GM18502 (cell line): ENCODE results near the gene ABHD12.
"Not testable (repeated sequence)": the region's sequence is repeated elsewhere in the genome, so short reads cannot be mapped to it uniquely, and the experiment has no call there.

Source experiments
- ATAC-seq: cut with Tn5 transposase; IDR thresholded peaks from one replicate; pipeline ENCODE4 v1.9.1; 2021; ENCODE audit warnings: mild to moderate bottlenecking; ENCODE audit not compliant: unreplicated experiment, poor library complexity

ABHD12 gene

DNA sequence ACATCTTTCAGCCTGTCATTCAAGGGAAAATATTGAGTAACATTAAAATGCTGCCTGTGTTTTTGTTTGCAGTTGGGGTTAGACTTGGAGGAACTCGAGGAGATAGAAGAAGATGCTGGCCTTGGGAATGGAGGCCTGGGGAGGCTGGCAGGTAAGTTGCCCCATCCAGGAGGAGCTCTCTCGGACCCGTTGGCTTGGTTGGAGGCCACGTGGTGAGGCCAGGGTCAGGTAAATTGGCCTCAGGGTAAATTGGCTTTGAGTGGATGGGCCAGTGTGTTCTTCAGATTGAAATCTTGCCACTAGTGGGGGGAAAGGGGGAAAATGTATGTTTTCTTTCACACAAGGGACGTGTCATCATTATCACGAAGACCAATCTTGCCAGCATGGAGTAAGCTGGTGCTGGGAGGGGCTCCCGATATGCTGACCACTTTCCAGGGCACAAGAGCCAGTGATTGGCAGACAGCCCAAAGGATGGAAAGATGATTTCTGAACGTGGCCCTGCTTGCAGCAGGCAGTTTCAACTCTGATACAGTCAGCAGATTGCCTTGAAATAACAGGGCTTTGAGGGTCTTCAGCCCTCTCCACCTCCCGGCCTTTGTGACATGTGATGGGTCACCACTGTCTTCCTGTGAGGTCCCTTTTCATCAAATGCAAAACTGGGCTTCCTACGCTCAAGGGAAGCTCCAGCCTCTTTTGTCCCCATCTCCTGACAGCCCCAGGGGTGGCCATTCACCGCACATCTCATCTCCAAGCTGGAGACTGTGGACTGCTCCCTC is 121.4 kb downstream of the ABHD12 start:
- ATAC-seq, result no peak

DNA sequence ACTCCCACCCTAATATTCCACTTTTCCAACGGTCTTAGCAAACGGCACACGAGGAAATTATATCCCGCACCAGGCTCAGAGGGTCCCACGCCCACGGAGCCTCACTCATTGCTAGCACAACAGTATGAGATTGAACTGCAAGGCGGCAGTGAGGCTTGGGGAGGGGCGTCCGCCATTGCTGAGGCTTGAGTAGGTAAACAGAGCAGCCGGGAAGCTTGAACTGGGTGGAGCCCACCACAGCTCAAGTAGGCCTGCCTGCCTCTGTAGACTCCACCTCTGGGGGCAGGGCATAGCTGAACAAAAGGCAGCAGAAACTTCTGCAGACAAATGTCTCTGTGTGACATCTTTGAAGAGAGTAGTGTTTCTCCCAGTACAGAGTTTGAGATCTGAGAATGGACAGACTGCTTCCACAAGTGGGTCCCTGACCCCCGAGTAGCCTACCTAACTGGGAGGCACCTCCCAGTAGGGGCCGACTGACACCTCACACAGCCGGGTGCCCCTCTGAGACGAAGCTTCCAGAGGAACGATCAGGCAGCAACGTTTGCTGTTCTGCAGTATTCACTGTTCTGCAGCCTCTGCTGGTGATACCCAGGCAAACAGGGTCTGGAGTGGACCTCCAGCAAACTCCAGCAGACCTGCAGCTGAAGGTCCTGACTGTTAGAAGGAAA is 129.7 kb downstream of the ABHD12 start:
- not testable (repeated sequence) for ATAC-seq

DNA sequence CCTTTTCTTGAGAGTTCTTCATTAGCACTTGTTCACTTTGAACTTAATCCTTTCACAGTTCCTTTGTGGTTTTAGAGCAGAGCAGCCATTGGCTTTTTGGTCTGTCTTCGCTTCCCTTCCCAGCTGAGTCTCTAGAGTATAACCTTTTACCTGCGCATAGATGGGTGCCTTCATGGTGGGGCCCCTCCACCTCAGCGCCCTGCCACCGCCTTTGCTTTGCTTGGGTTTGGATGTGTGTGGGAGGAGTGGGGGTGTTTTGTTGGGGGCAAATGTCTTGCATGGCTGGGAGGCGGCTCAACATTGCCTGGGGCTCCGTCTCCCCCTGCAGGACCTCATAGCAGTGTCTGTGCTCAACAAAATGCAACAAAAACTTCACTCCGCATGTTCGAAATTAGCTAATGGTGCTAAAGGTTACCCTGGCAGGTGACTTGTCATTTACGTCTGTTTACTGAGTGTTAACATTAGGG is 130.8 kb downstream of the ABHD12 start:
- no peak for ATAC-seq

DNA sequence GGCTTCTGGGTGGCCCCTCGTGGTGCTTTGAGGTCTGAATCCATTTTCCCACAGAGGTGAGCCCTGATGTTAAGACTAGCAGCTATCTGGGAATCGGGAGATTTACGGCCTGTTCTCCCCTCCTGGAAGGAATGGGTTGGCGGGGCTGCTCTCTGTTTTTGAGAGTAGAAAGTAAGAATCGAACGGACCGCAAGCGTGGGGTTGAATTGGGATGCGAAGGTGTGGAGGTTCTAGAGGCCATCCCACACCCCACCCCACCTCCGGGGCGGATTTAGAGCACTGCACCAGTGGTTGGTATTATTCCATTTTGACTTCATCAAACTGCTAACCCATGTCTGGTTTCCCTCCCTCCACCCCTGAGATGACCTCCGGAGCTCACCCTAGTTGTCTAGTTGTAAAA is 131.3 kb downstream of the ABHD12 start:
- no peak for ATAC-seq

DNA sequence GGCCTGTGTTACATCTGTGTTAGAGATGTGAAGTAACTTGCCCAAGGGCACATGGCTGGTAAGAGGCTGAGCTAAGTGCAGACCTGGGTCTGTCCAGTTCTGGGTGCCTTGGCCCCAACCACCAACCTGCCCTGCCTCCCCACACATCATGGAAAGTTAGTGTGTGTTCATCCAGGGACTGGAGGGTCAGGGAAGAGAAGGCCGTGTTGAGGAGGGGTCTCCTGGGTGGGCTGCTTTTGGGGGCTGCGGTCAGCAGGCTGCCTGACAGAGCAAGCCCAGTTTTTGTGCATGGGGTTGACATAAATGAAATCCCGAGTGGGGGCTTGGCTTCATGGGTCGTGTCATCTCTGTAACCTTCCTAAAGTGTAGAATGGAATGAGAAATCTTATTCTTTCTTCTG is 131.8 kb downstream of the ABHD12 start:
- ATAC-seq, result no peak

DNA sequence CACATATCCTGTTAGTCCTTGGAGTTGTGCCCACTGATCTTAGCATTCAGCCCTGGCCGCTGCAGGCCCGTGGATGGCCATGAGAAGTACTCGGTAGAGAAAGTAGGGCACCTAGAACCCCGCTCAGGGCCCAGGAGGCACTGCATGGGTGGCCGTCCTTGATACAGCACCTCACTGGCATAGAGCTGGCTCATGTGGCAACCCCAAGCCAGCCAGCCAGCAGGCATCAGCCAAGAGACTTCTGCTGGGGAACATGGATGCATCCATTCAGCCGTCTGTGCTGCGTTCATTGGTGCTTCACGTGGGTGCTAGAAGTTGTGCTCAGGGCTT is 132.2 kb downstream of the ABHD12 start:
- no peak for ATAC-seq

DNA sequence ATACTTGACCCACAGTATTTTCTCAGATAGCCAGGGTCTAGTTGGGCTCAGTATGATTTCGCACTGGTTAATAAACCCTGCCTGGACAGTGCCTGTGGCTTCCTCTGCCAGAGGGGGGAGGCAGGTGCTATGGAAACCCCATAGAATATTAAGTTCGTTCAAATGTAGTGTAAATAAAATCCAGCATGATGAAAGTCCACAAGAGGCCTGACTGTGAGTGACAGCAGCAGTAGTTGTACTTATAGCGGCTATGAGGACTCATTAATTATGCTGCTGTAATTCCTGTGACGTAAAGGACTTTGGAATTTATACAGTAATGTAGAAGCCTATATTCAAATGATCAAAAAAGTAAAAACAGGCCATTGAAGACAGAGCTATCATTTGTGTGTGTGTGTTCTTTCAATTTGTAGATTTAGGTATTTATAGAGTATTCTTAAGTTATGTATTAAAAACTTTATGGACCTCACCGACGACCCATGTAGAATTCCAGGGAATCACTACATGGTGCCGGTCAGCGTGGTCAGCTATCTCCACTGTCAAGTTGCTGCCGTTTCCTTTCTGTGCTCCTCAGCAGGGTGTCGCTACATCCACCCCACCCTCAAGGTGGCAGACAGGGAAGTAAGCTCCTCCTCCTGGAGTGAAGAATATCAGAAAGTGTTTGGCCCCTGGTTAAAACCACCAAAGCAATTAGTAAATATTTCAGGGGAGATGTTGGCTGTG is 132.7 kb downstream of the ABHD12 start:
- ATAC-seq, result no peak

DNA sequence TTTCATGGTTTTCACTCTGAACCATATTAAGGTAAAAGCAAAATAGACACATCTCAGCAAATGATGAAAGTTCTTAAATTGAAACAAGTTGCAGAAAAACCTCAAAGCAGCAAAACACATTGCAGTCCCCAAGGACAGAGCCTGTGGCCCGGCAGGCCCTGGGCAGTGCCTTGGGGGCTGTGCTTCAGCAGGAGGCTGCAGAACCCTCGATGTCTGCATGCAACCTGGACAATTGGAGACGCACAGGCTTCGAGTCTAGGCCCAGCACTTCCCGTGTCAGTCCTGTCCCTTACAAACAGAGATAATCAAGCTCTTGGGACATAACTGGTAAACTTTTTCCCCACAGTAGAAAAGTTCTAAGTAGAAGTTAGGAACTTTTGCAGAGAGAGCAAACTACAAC is 133.5 kb downstream of the ABHD12 start:
- ATAC-seq, result no peak

DNA sequence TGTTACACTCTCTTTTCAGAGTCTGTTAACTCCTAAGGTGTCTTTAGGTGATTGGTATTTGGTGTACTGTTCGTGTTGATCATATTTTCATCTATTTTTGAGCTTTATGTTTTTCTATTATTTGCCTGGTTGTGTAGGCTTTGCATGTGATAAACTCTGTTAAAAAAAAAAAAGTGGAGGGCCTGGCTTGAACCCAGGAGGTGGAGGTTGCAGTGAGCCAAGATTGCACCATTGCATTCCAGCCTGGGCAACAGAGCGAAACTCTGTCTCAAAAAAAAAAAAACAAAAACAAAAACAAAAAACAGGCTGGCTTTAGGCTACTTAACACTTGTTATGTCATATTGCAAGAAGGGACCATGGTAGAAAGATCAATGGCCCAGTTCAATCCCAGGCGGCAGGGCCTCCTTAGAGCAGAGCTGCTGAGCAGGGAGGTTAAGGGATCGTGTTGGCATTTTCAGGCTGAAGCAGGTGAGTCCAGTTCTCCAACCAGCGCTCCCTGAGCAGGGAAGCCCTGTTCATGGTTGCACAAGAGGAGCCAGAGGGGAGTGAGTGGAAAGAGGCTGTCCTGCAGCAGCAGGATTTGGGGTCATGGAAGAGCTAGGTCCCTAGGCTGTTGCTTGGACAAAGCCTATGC is 134.3 kb downstream of the ABHD12 start:
- no peak for ATAC-seq

DNA sequence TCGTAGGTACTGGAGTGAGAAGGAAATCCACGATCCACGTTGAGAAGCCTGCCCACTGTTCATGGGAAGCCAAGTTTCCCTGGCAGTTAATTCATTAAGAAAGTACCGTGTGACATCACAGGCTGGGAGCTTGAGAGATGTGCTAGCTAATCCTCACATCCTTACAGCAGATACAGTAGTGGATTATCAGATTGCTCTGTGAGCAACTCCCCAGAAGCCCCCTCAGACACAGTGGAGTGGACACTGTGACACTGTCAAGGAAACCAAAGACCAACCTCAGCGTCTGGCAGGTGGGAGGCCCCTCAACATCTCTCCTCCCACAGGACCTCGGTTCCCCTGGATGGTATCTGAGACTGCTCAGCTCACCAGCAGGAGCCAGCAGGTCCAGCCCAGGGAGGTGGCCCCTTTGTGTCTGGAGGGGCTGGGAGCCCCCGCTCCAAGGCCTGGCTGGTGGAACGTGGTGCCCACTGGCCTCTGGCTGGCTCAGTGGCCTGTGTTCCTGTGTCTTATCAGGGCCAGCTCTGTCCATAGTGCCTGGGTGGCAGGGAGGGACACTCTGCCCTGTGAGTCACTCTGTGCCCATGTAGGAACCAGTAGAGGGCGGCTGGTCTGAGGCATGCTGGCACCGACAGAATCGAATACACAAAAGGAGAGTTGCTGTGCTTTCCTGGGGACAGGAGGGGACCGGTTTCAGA is 135.5 kb downstream of the ABHD12 start:
- no peak for ATAC-seq

DNA sequence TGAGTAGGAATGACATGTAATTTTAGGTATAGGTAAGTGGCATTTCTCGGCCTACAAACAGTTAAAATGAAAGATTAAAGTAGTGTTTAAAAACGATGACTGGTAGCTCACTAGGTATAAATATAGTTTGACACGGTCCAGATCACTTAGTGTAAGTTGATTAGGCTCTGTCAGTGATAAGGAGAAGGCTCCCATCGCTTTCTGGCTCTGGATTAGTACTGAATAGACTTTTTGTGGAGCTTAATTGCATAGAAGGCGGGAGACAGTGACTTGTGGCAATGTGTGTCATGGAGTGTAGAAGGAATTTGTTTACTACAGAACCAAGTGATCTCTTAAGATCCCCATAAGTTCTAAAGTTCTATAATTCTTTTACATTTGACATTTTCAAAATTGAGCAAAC is 136.1 kb downstream of the ABHD12 start:
- ATAC-seq, result no peak

DNA sequence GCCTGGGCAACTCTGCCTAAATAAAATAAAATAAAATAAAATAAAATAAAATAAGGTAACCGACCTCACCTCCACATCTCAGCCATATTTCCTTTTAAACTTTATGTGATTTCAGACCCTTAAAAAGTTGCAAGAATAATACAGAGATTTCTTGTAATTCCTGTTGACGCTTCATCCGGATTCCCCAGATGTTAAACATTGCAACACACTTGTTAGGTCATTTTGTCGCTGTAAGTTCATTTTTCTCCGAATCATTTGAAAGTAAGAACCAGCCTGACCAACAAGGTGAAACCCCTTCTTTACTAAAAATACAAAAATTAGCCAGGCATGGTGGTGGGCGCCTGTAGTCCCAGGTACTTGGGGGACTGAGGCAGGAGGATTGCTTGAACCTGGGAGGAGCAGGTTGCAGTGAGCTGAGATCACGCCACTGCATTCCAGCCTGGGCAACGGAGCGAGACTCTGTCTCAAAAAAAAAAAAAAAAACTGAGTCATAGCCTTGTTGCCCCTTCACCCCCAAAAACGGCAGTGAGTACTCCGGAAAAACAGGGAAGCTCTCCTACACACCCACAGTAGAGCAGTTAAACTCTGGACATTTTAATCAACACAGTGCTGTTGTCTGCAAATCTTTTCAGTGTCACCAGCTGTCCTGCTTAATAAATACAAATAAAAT is 136.9 kb downstream of the ABHD12 start:
- no peak for ATAC-seq

DNA sequence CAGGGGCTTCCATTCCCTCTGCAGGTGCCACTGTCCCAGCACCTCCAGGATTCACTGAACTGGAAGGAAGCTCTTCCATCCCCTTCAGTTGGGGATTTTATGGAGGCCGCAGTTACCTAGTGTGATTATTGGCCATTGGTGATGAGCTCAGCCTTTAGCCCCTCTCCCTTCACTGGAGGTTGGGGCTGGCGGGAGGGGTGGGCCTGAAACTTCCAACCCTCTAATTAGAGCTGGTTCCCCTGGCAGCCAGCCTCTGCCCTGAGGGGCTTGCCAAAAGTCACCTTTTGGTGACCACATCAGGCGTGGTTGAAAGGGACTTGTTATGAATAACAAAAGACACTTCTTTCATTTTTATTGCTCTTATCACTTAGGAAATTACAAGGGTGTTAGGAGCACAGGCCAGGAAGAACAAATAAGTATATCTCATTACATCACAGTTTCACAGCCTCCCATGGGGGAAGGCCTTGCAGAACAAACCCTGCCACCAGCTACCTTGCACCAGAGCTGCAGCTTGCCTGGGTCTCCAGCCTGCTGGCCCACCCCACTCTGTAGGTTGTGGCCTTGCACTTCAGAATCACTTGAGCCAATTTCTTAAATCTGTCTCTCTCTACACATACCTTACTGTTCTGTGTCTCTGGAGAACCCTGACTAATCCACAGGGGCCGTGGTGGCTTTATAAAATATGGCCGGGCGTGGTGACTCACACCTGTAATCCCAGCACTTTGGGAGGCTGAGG is 137.8 kb downstream of the ABHD12 start:
- ATAC-seq, result no peak

DNA sequence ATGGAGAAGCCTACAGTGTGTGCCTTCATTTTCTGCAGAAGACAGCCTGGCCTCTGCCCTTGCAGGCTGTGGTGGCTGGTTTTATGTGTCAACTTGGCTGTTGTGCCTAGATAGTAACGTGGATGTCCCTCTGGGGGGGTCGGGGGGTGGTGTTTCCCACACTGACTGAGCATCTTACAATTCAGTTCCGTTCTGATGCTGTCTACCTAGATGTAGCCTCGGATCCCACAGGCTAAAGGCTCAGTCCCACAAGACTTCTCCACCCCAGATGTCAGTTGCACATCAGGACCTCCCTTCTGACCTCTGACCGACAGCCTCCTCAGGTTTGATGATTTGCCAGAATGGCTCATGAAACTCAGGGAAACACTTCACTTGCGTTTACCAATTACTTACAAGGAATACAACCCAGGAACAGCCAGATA is 138.4 kb downstream of the ABHD12 start:
- ATAC-seq, result no peak

DNA sequence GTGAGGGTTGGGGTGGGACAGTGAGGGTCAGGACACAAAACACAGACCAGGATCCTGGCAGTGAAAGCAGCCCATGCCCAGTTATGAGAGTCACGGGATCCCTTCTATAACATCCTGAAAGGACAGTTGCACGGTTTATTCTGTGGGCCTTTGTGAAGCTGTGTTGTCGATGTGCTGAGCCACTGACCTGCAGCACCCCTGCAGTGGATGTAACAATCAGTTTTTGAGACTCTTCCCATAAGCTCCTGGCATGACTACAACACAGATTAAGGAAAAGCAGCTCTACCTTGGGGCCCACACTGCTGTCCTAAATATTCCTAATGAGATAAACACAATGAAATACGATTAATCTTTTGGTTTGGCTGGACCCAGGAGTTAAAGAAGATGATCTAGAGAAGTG is 139.1 kb downstream of the ABHD12 start:
- ATAC-seq, result no peak

DNA sequence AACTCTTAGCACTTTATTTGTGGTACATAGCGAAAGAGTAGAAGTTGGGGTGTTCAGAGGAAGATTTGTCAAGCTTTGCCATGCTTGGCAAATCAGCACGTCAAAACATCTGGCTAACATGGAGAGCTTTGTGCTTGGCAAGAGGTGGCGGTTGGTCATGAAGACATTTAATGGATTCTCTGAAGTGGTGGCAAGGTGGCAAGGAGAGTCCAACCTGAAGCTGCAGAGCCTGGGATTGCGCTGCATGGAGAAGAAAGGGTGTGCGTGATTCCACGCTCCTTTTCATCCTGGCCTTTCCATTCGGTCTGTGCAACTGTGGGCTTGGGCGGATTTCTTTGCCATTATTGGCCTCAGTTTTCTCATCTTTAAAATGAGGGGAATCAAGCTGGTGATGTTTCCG is 139.6 kb downstream of the ABHD12 start:
- no peak for ATAC-seq

DNA sequence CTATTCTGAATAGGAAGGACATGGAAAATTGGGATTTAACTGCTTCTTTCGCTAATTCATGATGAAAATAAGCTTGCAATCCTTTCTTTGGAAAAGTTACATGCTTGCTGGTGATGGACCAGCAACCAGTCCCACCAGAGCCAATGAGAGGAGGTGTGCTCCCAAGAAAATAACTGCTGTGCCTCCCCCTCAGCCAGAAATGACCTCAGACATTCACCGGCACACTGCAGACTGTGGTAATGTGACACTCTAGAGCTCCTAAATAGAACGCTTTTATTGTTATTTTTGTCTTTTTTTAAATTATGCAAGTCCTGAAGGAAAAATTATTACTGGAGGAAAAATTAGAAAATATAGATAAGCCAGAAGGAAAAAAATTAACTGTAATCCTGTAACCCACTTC is 140.1 kb downstream of the ABHD12 start:
- ATAC-seq, result no peak
